Panc1 (cell line): Measurements from ENCODE around the gene PRUNE2. TPM values are rescaled to one million over a fixed set of nuclear protein-coding genes. Genes with fewer than 3 reads are reported as not detected.

Source experiments
- ATAC-seq: fragments of 200-7000 bp; cut with Tn5 transposase; 2 replicates; pipeline ENCODE4 v1.9.1; 2020; ENCODE audit warnings: mild to moderate bottlenecking, moderate library complexity
- BruUV-seq: library from RNA; stranded (reverse); fragments of 400-500 nt; replicated peaks from 2 replicates; lab custom pipeline; 2021; lab: Mats Ljungman, UMichigan
- CTCF ChIA-PET: fragments of 300-600 bp; sonication (Branson Sonifier 250); formaldehyde crosslinking; loops from one replicate; lab custom pipeline; 2022; ENCODE audit warnings: antibody characterized with exemption; lab: Charles Lee
- POLR2A ChIA-PET: fragments of 300-600 bp; sonication (Branson Sonifier 250); formaldehyde crosslinking; loops from one replicate; lab custom pipeline; 2022; ENCODE audit warnings: antibody characterized with exemption; lab: Charles Lee
- DNase-seq: peaks from one replicate; pipeline ENCODE4 v3.0.0-alpha.2; 2010; ENCODE audit warnings: low read depth, low spot score
- H3K27ac ChIP-seq: 2 replicates; pipeline ENCODE4 v1.5.1; 2011; ENCODE audit warnings: mild to moderate bottlenecking, low read length, inconsistent platforms
- H3K27me3 ChIP-seq: fragments of 200-500 bp; sonication (Bioruptor generic); 2 replicates; pipeline ENCODE4 v1.6.0; 2014; ENCODE audit warnings: low read length, inconsistent platforms; ENCODE audit not compliant: control insufficient read depth, insufficient read depth
- H3K36me3 ChIP-seq: fragments of 200-500 bp; sonication (Bioruptor generic); 2 replicates; pipeline ENCODE4 v1.5.1; 2014; ENCODE audit warnings: inconsistent platforms, mild to moderate bottlenecking, low read length, moderate library complexity; ENCODE audit not compliant: control insufficient read depth, insufficient read depth
- H3K4me1 ChIP-seq: 2 replicates; pipeline ENCODE4 v1.5.1; 2011; ENCODE audit warnings: inconsistent platforms, mild to moderate bottlenecking, low read length, moderate library complexity; ENCODE audit not compliant: control insufficient read depth, insufficient read depth
- H3K4me3 ChIP-seq, 2 experiments: 2 replicates each; pipeline ENCODE4 v1.5.1; 2011 to 2012; ENCODE audit warnings: low read depth in 2 of 2, low read length in 2 of 2, mild to moderate bottlenecking in 2 of 2, inconsistent platforms in 1 of 2, moderate library complexity in 1 of 2
- H3K9me3 ChIP-seq: fragments of 200-500 bp; sonication (Bioruptor generic); 2 replicates; pipeline ENCODE4 v1.5.1; 2014; ENCODE audit warnings: low read depth, mild to moderate bottlenecking, inconsistent platforms, low read length, moderate library complexity; ENCODE audit not compliant: control insufficient read depth, insufficient read depth
- POLR2AphosphoS5 ChIP-seq: IDR thresholded peaks from 2 replicates; pipeline ENCODE4 v1.6.1; 2012; ENCODE audit warnings: mild to moderate bottlenecking, low read depth, low read length, moderate library complexity
- SIN3A ChIP-seq: IDR thresholded peaks from 2 replicates; pipeline ENCODE4 v1.6.1; 2012; ENCODE audit warnings: low read depth, mild to moderate bottlenecking, low read length, moderate library complexity, borderline replicate concordance; ENCODE audit not compliant: insufficient read depth
- TCF7L2 ChIP-seq: IDR thresholded peaks from 2 replicates; pipeline ENCODE4 v1.6.1; 2011; ENCODE audit warnings: mild to moderate bottlenecking, low read depth, low read length, inconsistent platforms
- in situ Hi-C: cut with HindIII; loops from 2 replicates; pipeline ENCODE4 v1.10.0; 2016; ENCODE audit warnings: low sequenced_read_pairs, low pct_unique_long_range_greater_than_20kb
- intact Hi-C: fragments of 100-400 bp; cut with micrococcal nuclease; formaldehyde crosslinking; loops from one replicate; pipeline ENCODE4 v1.10.0; 2022; ENCODE audit not compliant: unreplicated experiment
- total RNA-seq: library from RNA; stranded (reverse); gene quantifications from one replicate; pipeline ENCODE4 v1.2.1, GENCODE V29; 2021; ENCODE audit not compliant: unreplicated experiment
- TF ChIP-seq, protein P1 (sequence below), 2 experiments: IDR thresholded peaks; 2 replicates each; pipeline ENCODE4 v1.6.1; 2011 to 2012; ENCODE audit warnings: low read depth in 2 of 2, control low read depth in 1 of 2, low read length in 1 of 2, mild to moderate bottlenecking in 1 of 2, moderate library complexity in 1 of 2; ENCODE audit not compliant: insufficient read depth in 1 of 2
- TF ChIP-seq, protein P2 (sequence below): fragments of 450-650 bp; IDR thresholded peaks from 2 replicates; pipeline ENCODE4 v1.5.1; 2017; ENCODE audit warnings: mild to moderate bottlenecking

Gene PRUNE2
- total RNA-seq, 1 experiment from 2014 or later = 0.18 TPM

DNA sequence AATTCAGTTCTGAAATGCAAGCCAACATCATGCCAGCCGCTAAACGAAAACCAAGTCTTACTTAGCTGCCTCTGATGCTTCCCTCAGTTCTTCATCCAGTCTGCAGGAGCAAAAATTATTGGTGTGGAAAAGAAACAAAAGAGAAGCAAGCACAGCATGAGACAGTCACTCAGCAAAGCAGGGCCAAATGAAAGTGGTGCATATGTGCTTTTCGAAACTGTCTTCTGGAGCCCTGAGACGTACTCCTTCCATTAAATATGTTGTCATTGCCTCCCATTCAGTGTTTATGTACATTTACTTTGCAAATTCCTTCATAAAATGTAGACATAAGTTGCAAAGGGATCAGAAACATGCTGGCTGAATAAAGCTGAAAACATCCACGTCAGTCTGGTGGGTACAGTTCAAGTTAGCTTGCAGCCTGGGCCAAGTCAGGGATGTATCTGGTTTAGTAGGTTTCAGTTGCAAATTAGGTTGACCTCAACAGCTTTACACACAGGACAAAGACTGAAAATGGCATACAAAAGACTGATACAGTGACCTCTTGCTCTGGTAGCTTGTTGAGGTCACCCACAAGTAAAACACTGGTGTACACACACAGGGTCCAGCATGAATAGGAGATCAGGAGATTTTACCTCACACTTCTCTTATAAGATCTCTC lies 281.4 kb downstream of the PRUNE2 start:
- H3K9me3 ChIP-seq = no peaks in the 10 kb centered on the region
- in situ Hi-C loops (no loop called here), intact Hi-C loops (no loop called here)
- H3K27ac ChIP-seq = no peak overlapping the region
- ATAC-seq = no peak
- H3K4me3 ChIP-seq = no peak overlapping the region
- BruUV-seq = no TSS peak
- no peaks in the 10 kb centered on the region for H3K4me1 ChIP-seq
- TF ChIP-seq, protein P1, sequence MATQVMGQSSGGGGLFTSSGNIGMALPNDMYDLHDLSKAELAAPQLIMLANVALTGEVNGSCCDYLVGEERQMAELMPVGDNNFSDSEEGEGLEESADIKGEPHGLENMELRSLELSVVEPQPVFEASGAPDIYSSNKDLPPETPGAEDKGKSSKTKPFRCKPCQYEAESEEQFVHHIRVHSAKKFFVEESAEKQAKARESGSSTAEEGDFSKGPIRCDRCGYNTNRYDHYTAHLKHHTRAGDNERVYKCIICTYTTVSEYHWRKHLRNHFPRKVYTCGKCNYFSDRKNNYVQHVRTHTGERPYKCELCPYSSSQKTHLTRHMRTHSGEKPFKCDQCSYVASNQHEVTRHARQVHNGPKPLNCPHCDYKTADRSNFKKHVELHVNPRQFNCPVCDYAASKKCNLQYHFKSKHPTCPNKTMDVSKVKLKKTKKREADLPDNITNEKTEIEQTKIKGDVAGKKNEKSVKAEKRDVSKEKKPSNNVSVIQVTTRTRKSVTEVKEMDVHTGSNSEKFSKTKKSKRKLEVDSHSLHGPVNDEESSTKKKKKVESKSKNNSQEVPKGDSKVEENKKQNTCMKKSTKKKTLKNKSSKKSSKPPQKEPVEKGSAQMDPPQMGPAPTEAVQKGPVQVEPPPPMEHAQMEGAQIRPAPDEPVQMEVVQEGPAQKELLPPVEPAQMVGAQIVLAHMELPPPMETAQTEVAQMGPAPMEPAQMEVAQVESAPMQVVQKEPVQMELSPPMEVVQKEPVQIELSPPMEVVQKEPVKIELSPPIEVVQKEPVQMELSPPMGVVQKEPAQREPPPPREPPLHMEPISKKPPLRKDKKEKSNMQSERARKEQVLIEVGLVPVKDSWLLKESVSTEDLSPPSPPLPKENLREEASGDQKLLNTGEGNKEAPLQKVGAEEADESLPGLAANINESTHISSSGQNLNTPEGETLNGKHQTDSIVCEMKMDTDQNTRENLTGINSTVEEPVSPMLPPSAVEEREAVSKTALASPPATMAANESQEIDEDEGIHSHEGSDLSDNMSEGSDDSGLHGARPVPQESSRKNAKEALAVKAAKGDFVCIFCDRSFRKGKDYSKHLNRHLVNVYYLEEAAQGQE (IDR thresholded peaks at IDR 0.05; ENCODE audit: insufficient read depth in 1 of 2, low read depth in 2 of 2, low read length in 1 of 2) = no peak
- TF ChIP-seq, protein P2, sequence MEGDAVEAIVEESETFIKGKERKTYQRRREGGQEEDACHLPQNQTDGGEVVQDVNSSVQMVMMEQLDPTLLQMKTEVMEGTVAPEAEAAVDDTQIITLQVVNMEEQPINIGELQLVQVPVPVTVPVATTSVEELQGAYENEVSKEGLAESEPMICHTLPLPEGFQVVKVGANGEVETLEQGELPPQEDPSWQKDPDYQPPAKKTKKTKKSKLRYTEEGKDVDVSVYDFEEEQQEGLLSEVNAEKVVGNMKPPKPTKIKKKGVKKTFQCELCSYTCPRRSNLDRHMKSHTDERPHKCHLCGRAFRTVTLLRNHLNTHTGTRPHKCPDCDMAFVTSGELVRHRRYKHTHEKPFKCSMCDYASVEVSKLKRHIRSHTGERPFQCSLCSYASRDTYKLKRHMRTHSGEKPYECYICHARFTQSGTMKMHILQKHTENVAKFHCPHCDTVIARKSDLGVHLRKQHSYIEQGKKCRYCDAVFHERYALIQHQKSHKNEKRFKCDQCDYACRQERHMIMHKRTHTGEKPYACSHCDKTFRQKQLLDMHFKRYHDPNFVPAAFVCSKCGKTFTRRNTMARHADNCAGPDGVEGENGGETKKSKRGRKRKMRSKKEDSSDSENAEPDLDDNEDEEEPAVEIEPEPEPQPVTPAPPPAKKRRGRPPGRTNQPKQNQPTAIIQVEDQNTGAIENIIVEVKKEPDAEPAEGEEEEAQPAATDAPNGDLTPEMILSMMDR = no peak
- TF ChIP-seq SIN3A = no peak
- no peak for TF ChIP-seq TCF7L2
- no peak for TF ChIP-seq POLR2AphosphoS5
- ChIA-PET CTCF (no interaction called here), POLR2A (no interaction called here)
- no peak for DNase-seq
- H3K27me3 ChIP-seq = no peaks in the 10 kb centered on the region
- H3K36me3 ChIP-seq = no peaks in the 10 kb centered on the region

DNA sequence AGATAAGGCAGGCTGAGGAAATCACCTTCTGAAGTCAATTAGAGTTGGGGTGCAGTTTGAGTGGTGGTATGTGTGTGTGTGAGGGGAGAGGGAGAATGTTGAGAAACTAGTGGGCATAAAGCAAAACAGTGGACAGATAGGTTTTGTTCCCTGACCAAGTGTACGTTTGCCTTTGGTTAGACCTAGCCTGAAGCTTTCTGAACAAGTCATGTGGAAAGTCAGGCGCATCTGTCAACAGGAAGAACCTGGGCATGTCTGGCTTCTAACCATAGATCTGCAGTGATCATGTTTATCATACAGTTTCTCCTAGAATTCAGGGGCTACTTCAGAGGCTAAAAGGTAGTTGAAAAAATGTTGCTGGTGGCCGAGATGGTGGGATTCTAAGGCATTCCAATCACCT lies 284.9 kb downstream of the PRUNE2 start:
- Histone ChIP-seq H3K9me3 (no peaks in the 10 kb centered on the region), H3K4me1 (no peaks in the 10 kb centered on the region), H3K27me3 (no peaks in the 10 kb centered on the region), H3K27ac (no peak overlapping the region), H3K4me3 (no peak overlapping the region), H3K36me3 (no peaks in the 10 kb centered on the region)
- intact Hi-C loops = no loop called here
- BruUV-seq = no TSS peak
- in situ Hi-C loops = no loop called here
- TF ChIP-seq, protein P1 (IDR thresholded peaks at IDR 0.05; ENCODE audit: insufficient read depth in 1 of 2, low read depth in 2 of 2, low read length in 1 of 2) = no peak
- no peak for TF ChIP-seq POLR2AphosphoS5
- ChIA-PET CTCF (no interaction called here), POLR2A (no interaction called here)
- DNase-seq (no peak), ATAC-seq (no peak)
